Measurements from ENCODE around the gene IL17RD. TPM values are rescaled to one million over a fixed set of nuclear protein-coding genes. Genes with fewer than 3 reads are reported as not detected.

The IL17RD gene
- polyA plus RNA-seq, 2 donors: 0.31 to 0.69 TPM

DNA sequence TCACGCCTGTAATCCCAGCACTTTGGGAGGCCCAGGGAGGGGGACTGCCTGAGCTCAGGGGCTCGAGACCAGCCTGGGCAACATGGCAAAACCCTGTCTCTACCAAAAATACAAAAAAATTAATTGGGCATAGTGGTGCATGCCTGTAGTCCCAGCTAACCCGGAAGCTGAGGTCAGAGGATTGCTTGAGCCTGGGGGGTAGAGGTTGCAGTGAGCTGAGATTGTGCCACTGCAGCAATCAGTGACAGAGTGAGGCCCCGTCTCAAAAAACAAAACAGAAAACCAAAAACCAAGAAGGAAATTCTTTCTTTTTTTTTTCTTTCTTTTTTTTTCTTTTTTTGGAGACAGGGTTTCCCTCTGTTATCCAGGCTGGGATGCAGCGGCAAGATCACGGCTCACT is 101.2 kb downstream of the IL17RD start:
- Histone ChIP-seq H3K4me1 (ENCODE audit: control insufficient read depth in 2 of 2, insufficient read depth in 2 of 2, low read length in 1 of 2) (peaks cover 3 to 18% of the 10 kb centered on the region in 2 donors), H3K27me3 (ENCODE audit: control insufficient read depth in 1 of 2, insufficient read depth in 2 of 2, low read length in 2 of 2) (no peaks in the 10 kb centered on the region), H3K36me3 (ENCODE audit: control insufficient read depth in 2 of 2, insufficient read depth in 2 of 2, low read length in 1 of 2) (no peaks in the 10 kb centered on the region), H3K9me3 (ENCODE audit: control insufficient read depth in 2 of 2, insufficient read depth in 1 of 2, low read depth in 1 of 2, low read length in 1 of 2) (no peaks in the 10 kb centered on the region), H3K27ac (ENCODE audit: low read depth in 2 of 2, low read length in 1 of 2) (peak overlapping the region in 1 of 2 donors; percentile 8), H3K4me3 (ENCODE audit: low read depth in 1 of 2, low read length in 2 of 2) (no peak overlapping the region)
- WGBS, 2 donors: 81 to 82% methylated on average over 6 of the region's 6 CpGs

DNA sequence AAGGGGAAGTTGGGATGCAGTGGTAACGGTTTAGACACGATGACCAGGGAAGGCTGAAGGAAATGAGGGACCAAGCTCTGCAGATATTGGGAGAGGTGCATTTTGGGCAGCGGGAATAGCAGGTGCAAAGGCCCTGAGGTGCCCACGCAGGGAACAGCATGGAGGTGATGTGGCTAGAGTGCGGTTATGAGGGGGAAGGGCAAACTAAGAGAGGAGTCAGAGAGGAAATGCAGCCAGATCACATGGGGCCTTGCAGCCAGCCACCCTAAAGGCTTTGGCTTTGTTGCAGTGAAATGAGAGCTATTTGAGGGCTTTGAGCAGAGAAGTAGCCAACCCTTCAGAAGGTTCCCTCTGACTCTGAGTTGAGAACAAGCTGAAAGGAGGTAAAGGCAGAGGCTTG is 102.1 kb downstream of the IL17RD start:
- WGBS, 2 donors: 88% methylated on average over 5 of the region's 5 CpGs
- no peaks in the 10 kb centered on the region for H3K9me3 ChIP-seq (ENCODE audit: control insufficient read depth in 2 of 2, insufficient read depth in 1 of 2, low read depth in 1 of 2, low read length in 1 of 2)
- H3K4me3 ChIP-seq (ENCODE audit: low read depth in 1 of 2, low read length in 2 of 2): no peak overlapping the region
- peak overlapping the region in 1 of 2 donors; percentile 53 for H3K27ac ChIP-seq (ENCODE audit: low read depth in 2 of 2, low read length in 1 of 2)
- H3K36me3 ChIP-seq (ENCODE audit: control insufficient read depth in 2 of 2, insufficient read depth in 2 of 2, low read length in 1 of 2): no peaks in the 10 kb centered on the region
- peaks cover 3 to 18% of the 10 kb centered on the region in 2 donors for H3K4me1 ChIP-seq (ENCODE audit: control insufficient read depth in 2 of 2, insufficient read depth in 2 of 2, low read length in 1 of 2)
- no peaks in the 10 kb centered on the region for H3K27me3 ChIP-seq (ENCODE audit: control insufficient read depth in 1 of 2, insufficient read depth in 2 of 2, low read length in 2 of 2)

DNA sequence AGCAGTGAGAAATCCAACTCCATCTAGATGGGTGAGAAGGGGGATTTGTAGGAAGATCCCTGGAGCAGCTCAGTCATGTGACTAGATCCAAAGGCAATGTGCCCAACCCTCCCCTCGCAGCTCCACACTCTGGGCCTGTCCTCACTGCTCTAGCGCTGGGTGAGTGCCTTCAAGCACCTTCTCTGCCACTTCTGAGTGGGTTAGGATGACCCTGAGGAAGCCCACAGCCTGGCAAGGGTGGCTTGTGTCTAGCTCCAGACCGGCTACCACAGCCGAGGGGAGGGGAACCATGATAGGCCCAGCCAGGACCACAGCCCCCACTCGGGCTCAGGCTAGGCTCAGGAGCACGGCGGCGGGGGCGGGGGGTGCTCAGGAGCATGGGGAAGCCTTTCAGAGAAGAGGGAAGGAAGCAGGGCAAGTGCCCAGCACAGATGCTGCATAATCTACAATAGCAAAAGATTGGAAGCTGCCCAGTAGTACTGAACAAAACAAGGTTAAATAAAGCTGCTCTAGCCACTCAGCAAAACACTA is 103.0 kb downstream of the IL17RD start:
- 30 to 49% methylated on average over 9 of the region's 9 CpGs for WGBS, 2 donors

DNA sequence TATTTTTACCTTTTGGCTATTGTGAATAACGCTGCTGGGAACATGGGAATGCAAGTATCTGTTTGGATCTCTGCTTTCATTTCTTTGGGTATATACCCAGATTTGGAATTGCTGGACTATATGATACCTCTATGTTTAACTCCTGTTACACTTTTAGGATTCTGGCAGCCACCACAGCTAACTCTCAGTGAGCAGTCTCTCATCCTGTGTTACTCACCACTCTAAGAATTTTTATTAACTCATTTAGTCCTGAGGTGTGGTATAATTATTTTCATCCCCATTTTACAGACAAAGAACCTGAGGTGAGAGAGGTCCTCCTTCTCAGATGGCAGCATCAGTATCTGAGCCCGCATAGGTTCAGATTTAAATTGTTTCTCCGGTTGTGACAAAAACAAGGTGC is 103.6 kb downstream of the IL17RD start:
- WGBS, 2 donors: 85 to 91% methylated on average over 3 of the region's 3 CpGs
- peak overlapping the region; percentile 58 to 81 for H3K27ac ChIP-seq (ENCODE audit: low read depth in 2 of 2, low read length in 1 of 2)

More for the DNA sequence above, 103.0 kb downstream of the IL17RD start:
- H3K4me3 ChIP-seq (ENCODE audit: low read depth in 1 of 2, low read length in 2 of 2): no peak overlapping the region
- H3K36me3 ChIP-seq (ENCODE audit: control insufficient read depth in 2 of 2, insufficient read depth in 2 of 2, low read length in 1 of 2): no peaks in the 10 kb centered on the region
- H3K27me3 ChIP-seq (ENCODE audit: control insufficient read depth in 1 of 2, insufficient read depth in 2 of 2, low read length in 2 of 2): no peaks in the 10 kb centered on the region
- peaks cover 3 to 17% of the 10 kb centered on the region in 2 donors for H3K4me1 ChIP-seq (ENCODE audit: control insufficient read depth in 2 of 2, insufficient read depth in 2 of 2, low read length in 1 of 2)
- H3K9me3 ChIP-seq (ENCODE audit: control insufficient read depth in 2 of 2, insufficient read depth in 1 of 2, low read depth in 1 of 2, low read length in 1 of 2): no peaks in the 10 kb centered on the region
- H3K27ac ChIP-seq (ENCODE audit: low read depth in 2 of 2, low read length in 1 of 2): peak overlapping the region; percentile 58 to 81

DNA sequence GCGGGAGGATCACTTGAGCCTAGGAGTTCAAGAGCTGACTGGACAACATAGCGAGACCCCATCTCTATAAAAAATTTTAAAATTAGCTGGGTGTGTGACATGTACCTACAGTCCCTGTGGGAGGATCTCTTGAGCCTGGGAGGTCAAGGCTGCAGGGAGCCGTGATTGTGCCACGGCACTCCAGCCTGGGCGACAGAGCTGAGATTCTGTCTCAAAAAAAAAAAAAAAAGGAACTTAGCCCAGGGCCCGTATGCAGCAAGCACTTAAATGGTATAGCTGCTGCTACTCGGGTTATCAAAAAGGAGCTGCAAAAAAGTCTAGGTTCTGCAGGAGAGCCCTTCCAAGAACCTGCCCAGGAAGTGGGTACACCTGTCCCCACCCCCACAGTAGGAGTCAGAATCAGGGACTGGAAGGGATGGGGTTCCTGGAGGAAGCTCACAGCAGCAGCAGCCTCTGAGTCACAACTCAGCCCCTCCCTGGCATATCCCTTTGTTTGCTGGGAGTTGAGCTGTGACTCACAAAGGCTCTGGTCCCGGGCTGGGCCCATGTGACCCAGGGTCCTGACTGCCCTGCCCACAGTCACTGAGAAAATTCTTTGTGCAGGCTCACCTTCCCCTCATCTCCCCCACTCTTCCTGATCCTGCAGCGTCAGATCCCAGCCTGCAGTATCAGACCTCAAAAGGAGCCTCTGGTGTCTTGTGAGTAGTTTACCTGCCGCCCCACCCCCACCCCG is 104.9 kb downstream of the IL17RD start, which contains the start of gene SPATA12:
Gene SPATA12 (plus strand): TSS at position 576 of the 733 bp plus-strand sequence. CDS start 13,031 bp downstream, outside the sequence.
- WGBS, 2 donors: 39 to 48% methylated on average over 11 of the region's 11 CpGs
- Histone ChIP-seq H3K36me3 (ENCODE audit: control insufficient read depth in 2 of 2, insufficient read depth in 2 of 2, low read length in 1 of 2) (no peaks in the 10 kb centered on the region), H3K4me3 (ENCODE audit: low read depth in 1 of 2, low read length in 2 of 2) (no peak within 1 kb of the TSS), H3K4me1 (ENCODE audit: control insufficient read depth in 2 of 2, insufficient read depth in 2 of 2, low read length in 1 of 2) (peaks cover 3 to 17% of the 10 kb centered on the region in 2 donors), H3K27me3 (ENCODE audit: control insufficient read depth in 1 of 2, insufficient read depth in 2 of 2, low read length in 2 of 2) (no peaks in the 10 kb centered on the region), H3K27ac (ENCODE audit: low read depth in 2 of 2, low read length in 1 of 2) (peak within 1 kb of the TSS; percentile 87 to 95), H3K9me3 (ENCODE audit: control insufficient read depth in 2 of 2, insufficient read depth in 1 of 2, low read depth in 1 of 2, low read length in 1 of 2) (no peaks in the 10 kb centered on the region)

More for the DNA sequence above, 103.6 kb downstream of the IL17RD start:
- H3K27me3 ChIP-seq (ENCODE audit: control insufficient read depth in 1 of 2, insufficient read depth in 2 of 2, low read length in 2 of 2): no peaks in the 10 kb centered on the region
- no peak overlapping the region for H3K4me3 ChIP-seq (ENCODE audit: low read depth in 1 of 2, low read length in 2 of 2)
- peaks cover 3 to 17% of the 10 kb centered on the region in 2 donors for H3K4me1 ChIP-seq (ENCODE audit: control insufficient read depth in 2 of 2, insufficient read depth in 2 of 2, low read length in 1 of 2)
- H3K9me3 ChIP-seq (ENCODE audit: control insufficient read depth in 2 of 2, insufficient read depth in 1 of 2, low read depth in 1 of 2, low read length in 1 of 2): no peaks in the 10 kb centered on the region
- H3K36me3 ChIP-seq (ENCODE audit: control insufficient read depth in 2 of 2, insufficient read depth in 2 of 2, low read length in 1 of 2): no peaks in the 10 kb centered on the region

DNA sequence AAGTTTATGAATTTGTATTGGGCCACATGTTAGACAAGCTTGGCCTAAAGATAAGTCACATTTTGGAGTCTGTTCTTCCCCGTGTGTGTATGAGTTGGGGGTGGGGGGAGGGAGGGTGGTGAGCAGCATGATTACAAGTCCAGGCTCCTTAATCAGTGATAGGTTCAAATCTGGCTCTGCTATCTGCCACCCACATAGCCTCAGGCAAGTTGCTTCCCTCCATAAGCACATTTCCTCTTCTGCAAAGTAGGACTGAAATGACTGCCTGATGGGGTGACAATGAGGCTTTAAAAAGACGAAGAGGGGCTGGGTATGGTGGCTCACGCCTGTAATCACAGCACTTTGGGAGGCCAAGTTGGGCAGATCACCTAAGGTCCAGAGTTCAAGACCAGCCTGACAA is 105.7 kb downstream of the IL17RD start:
- Histone ChIP-seq H3K36me3 (ENCODE audit: control insufficient read depth in 2 of 2, insufficient read depth in 2 of 2, low read length in 1 of 2) (no peaks in the 10 kb centered on the region), H3K4me3 (ENCODE audit: low read depth in 1 of 2, low read length in 2 of 2) (no peak overlapping the region), H3K4me1 (ENCODE audit: control insufficient read depth in 2 of 2, insufficient read depth in 2 of 2, low read length in 1 of 2) (peaks cover 2 to 16% of the 10 kb centered on the region in 2 donors), H3K9me3 (ENCODE audit: control insufficient read depth in 2 of 2, insufficient read depth in 1 of 2, low read depth in 1 of 2, low read length in 1 of 2) (no peaks in the 10 kb centered on the region), H3K27ac (ENCODE audit: low read depth in 2 of 2, low read length in 1 of 2) (peak overlapping the region; percentile 27 to 49), H3K27me3 (ENCODE audit: control insufficient read depth in 1 of 2, insufficient read depth in 2 of 2, low read length in 2 of 2) (no peaks in the 10 kb centered on the region)
- WGBS, 2 donors: 57 to 63% methylated on average over 3 of the region's 3 CpGs

DNA sequence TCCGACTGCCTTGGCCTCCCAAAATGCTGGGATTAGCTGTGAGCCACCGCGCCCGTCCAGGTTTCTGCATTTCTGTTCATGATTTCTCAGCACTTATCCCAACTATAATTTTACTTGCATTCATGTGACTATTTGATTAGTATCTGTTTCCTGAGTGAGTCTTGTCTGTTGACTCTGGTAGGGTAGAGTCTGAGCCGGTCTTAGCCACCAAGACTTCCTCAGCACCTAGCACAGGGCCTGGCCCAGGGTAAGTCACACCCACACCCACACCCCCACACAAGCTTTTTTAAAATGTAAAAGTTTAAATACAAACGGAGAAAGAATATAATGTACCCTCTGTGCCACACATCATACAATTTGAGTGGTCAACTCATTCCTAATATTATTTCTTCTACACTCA is 107.8 kb downstream of the IL17RD start:
- peaks cover 0 to 8% of the 10 kb centered on the region in 2 donors for H3K4me1 ChIP-seq (ENCODE audit: control insufficient read depth in 2 of 2, insufficient read depth in 2 of 2, low read length in 1 of 2)
- H3K9me3 ChIP-seq (ENCODE audit: control insufficient read depth in 2 of 2, insufficient read depth in 1 of 2, low read depth in 1 of 2, low read length in 1 of 2): no peaks in the 10 kb centered on the region
- H3K4me3 ChIP-seq (ENCODE audit: low read depth in 1 of 2, low read length in 2 of 2): no peak overlapping the region
- 64 to 68% methylated on average over 6 of the region's 6 CpGs for WGBS, 2 donors
- no peaks in the 10 kb centered on the region for H3K36me3 ChIP-seq (ENCODE audit: control insufficient read depth in 2 of 2, insufficient read depth in 2 of 2, low read length in 1 of 2)
- H3K27me3 ChIP-seq (ENCODE audit: control insufficient read depth in 1 of 2, insufficient read depth in 2 of 2, low read length in 2 of 2): no peaks in the 10 kb centered on the region
- H3K27ac ChIP-seq (ENCODE audit: low read depth in 2 of 2, low read length in 1 of 2): peak overlapping the region in 1 of 2 donors; percentile 41

DNA sequence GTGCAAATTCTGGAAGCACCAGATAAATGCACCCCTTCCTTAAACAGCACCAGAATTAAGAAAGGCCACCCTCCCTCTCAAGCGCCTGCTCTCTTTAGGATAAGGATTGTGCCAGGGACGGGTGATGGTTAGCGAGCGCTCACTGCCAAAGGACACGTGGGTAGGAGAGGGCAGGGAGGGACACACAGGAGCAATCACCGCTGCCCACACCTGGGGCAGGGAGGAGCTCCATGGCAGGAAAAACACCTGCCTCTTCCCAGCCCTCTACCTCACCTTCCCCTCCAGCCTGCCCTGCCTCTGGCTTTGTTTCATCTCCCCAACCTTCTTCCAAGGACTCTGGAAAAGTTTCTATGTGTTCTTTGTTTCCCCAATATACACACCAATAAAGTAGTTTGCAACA is 112.0 kb downstream of the IL17RD start:
- 64 to 67% methylated on average over 6 of the region's 6 CpGs for WGBS, 2 donors
- H3K27ac ChIP-seq (ENCODE audit: low read depth in 2 of 2, low read length in 1 of 2): peak overlapping the region in 1 of 2 donors; percentile 63
- peaks cover 2 to 18% of the 10 kb centered on the region in 2 donors for H3K4me1 ChIP-seq (ENCODE audit: control insufficient read depth in 2 of 2, insufficient read depth in 2 of 2, low read length in 1 of 2)
- H3K27me3 ChIP-seq (ENCODE audit: control insufficient read depth in 1 of 2, insufficient read depth in 2 of 2, low read length in 2 of 2): no peaks in the 10 kb centered on the region
- H3K9me3 ChIP-seq (ENCODE audit: control insufficient read depth in 2 of 2, insufficient read depth in 1 of 2, low read depth in 1 of 2, low read length in 1 of 2): no peaks in the 10 kb centered on the region
- no peaks in the 10 kb centered on the region for H3K36me3 ChIP-seq (ENCODE audit: control insufficient read depth in 2 of 2, insufficient read depth in 2 of 2, low read length in 1 of 2)
- no peak overlapping the region for H3K4me3 ChIP-seq (ENCODE audit: low read depth in 1 of 2, low read length in 2 of 2)

DNA sequence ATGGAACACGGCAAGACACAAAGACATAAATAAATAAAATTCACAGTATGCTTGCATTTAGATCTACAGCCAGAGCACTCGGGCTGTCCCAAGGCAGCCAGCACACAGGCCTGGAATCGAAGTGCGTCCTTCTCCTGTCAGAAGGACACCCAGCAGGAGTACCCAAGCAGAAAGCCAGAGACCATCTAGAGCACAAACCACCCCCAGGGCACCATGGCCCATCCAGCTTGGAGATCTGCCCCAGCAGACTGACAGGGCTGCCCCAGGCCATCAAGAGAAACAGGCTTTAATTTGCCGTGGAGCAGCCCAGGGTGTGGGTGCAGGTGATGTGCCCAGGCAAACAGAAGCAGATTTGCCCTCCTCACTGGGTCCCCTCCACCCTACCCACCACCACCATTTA is 112.5 kb downstream of the IL17RD start:
- Histone ChIP-seq H3K36me3 (ENCODE audit: control insufficient read depth in 2 of 2, insufficient read depth in 2 of 2, low read length in 1 of 2) (no peaks in the 10 kb centered on the region), H3K27me3 (ENCODE audit: control insufficient read depth in 1 of 2, insufficient read depth in 2 of 2, low read length in 2 of 2) (no peaks in the 10 kb centered on the region), H3K27ac (ENCODE audit: low read depth in 2 of 2, low read length in 1 of 2) (peak overlapping the region in 1 of 2 donors; percentile 63), H3K9me3 (ENCODE audit: control insufficient read depth in 2 of 2, insufficient read depth in 1 of 2, low read depth in 1 of 2, low read length in 1 of 2) (no peaks in the 10 kb centered on the region), H3K4me3 (ENCODE audit: low read depth in 1 of 2, low read length in 2 of 2) (no peak overlapping the region), H3K4me1 (ENCODE audit: control insufficient read depth in 2 of 2, insufficient read depth in 2 of 2, low read length in 1 of 2) (peaks cover 2 to 18% of the 10 kb centered on the region in 2 donors)
- 69 to 78% methylated on average over 5 of the region's 5 CpGs for WGBS, 2 donors

All from esophagus (tissue), 2 donors.